NCI-H2227 treated with DMSO at 0.1 percent for 48 hours (cell line): ENCODE results near the gene ZNF782.
"Not testable (repeated sequence)": the region's sequence is repeated elsewhere in the genome, so short reads cannot be mapped to it uniquely, and the experiment has no call there.

Source experiments
- DNase-seq: peaks from one replicate; lab custom pipeline; 2025; lab: John Stamatoyannopoulos, UW

The ZNF782 gene

DNA sequence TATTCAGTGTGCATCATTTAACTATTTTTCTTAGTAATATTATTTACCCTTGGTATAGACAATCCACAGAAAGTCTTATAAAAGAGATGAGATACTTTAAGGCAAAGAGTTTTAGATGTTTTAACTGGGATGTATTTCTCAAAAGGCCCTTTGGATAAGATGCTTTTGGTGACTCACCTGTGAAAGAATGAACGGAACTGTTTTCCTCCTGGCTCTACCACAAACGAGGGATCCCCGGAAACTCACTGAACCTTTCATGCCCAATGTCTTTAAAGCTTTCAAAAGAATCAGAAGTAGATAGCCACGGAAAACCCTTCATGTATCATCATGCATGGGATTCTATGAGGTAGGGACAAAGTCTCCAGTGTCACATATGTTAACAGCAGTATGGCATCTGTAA lies 1.6 kb downstream of the ZNF782 start:
- DNase-seq, result no peak

- no peak for DNase-seq
Measured at GRCh38 chr9:96844040-96844439, 10.3 kb downstream of the ZNF782 start.

GRCh38 chr9:96818533-96818932 lies 35.8 kb downstream of the ZNF782 start:
- DNase-seq, result no peak

DNA sequence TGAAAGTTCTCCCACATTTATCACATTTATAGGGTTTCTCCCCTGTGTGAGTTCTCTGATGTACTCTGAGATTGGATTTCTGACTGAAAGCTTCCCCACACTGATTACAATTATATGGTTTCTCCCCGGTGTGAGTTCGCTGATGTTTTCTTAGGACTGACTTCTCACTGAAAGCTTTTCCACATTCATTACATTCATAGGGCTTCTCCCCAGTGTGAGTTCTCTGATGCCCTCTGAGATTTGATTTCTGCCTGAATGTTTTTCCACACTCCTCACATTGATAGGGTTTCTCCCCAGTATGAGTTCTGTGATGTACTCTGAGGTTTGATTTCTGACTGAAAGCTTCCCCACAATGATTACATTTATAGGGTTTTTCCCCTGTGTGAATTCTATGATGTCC lies 36.3 kb downstream of the ZNF782 start:
- DNase-seq, result no peak

DNA sequence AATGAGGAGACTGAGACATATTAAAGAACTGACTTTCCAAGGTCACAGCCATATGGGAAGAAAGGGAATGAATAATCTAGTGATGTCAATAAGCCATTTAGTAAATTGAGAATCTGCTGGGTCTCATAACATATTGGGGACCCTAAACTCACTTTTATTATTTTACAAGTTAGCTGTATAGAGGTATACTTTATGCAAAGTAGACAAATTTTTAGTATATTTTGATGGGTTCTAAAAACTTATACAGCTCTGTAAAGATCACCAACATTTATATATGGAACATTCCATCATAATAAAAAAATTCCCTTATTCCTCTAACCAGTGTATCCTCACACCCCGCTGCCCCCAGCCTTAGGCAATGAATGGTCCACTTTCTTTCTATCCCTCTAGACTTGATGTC lies 40.7 kb downstream of the ZNF782 start:
- no peak for DNase-seq

DNA sequence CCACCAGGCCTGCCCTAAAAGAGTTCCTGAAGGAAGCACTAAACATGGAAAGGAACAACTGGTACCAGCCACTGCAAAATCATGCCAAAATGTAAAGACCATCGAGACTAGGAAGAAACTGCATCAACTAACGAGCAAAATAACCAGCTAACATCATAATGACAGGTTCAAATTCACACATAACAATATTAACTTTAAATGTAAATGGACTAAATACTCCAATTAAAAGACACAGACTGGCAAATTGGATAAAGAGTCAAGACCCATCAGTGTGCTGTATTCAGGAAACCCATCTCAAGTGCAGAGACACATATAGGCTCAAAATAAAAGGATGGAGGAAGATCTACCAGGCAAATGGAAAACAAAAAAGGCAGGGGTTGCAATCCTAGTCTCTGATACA lies 55.4 kb downstream of the ZNF782 start:
- DNase-seq, result not testable (repeated sequence)

GRCh38 chr9:96784021-96784420 lies 70.3 kb downstream of the ZNF782 start:
- no peak for DNase-seq

GRCh38 chr9:96782235-96782634 lies 72.1 kb downstream of the ZNF782 start:
- DNase-seq, result no peak

- DNase-seq, result no peak
Measured at GRCh38 chr9:96781552-96781951, 72.8 kb downstream of the ZNF782 start.

- DNase-seq, result no peak
Measured at GRCh38 chr9:96779089-96779488, 75.2 kb downstream of the ZNF782 start.

DNA sequence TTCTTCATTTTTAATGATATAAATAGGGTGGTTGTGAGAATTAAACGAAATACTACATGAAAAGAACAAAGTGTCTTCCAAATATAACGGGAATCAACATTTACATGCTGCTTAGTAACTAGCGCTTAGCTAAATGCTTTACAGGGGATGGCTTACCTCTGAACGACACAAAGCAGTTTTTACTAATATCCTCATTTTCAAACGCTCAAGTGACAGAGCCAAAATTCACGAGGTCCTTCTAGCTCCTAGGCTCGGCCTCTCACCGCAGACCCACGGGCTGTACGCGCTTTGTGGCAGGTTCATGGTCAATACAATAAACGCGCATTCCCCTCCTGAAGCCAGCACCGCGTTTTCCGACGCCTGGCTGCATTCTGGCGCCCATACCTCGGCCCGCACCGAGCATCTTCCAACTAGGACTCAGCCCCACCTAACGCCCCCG lies 76.9 kb downstream of the ZNF782 start:
- no peak for DNase-seq

GRCh38 chr9:96771124-96771523 lies 83.2 kb downstream of the ZNF782 start:
- no peak for DNase-seq

DNA sequence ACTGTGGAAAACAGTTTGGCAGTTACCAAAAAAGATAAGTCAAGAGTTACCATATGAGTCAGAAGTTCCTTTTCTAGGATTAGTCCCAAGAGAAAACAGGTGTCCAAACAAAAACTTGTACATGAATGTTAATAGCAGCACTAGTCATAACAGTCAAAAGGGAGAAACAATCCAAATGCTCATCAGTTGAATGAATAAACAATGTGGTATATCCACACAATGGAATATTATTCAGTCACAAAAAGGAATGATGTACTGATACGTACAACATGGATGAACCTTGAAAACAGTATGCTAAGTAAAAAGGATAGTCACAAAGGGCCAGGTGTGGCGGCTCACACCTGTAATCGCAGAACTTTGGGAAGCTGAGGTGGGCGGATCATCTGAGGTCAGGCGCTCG lies 84.3 kb downstream of the ZNF782 start:
- no peak for DNase-seq
